Measurements from ENCODE around the gene APBB2. TPM values are rescaled to one million over a fixed set of nuclear protein-coding genes. Genes with fewer than 3 reads are reported as not detected.

APBB2 gene
- total and polyA plus RNA-seq, 2 of the 4 experiments (the other 2 are of a cell fraction), result 47.9 to 75.5 TPM

- H3K79me1 ChIP-seq (ENCODE audit: low read depth in 1 of 2, low read length in 2 of 2), result peaks cover 29 to 49% of the 10 kb centered on the region in 2 experiments; a peak in 3 of 4 replicates
- H3K23ac ChIP-seq (ENCODE audit: low read depth, low read length), result no peak overlapping the region
- no peak overlapping the region for H3K56ac ChIP-seq (ENCODE audit: extremely low read depth, insufficient read depth, low read length)
- H4K5ac ChIP-seq (ENCODE audit: low read depth, low read length), result no peak overlapping the region
- H2BK20ac ChIP-seq (ENCODE audit: low read depth, low read length), result no peak overlapping the region
- no peak overlapping the region; the same call in 1 of the 2 replicates for H3K18ac ChIP-seq (ENCODE audit: low read depth, low read length)
- H3K14ac ChIP-seq (replicated peaks; ENCODE audit: low read depth, low read length), result no peak overlapping the region
- no peak overlapping the region for H2AK5ac ChIP-seq (ENCODE audit: low read depth, low read length)
- H3K9me1 ChIP-seq (ENCODE audit: insufficient read depth, low read length), result 0 out of 2 replicates have a peak, but pooled peaks cover 3% of the 10 kb centered on the region
- H2BK15ac ChIP-seq (ENCODE audit: low read depth, low read length), result no peak overlapping the region
- no peak overlapping the region for H3K4me3 ChIP-seq (ENCODE audit: insufficient read depth, low read depth, low read length)
- H3K9ac ChIP-seq (ENCODE audit: low read depth, low read length), result no peak overlapping the region
- TF ChIP-seq NFE2L2 (IDR thresholded peaks at IDR 0.05; ENCODE audit: low read depth, low read length), result no peak
- no peak for TF ChIP-seq SMC3 (IDR thresholded peaks at IDR 0.05; ENCODE audit: low read depth, low read length)
- no peak for TF ChIP-seq CEBPB (IDR thresholded peaks at IDR 0.05; ENCODE audit: low read depth, low read length)
- no peak for TF ChIP-seq RFX5 (IDR thresholded peaks at IDR 0.05; ENCODE audit: low read depth, low read length)
- no peak for TF ChIP-seq RCOR1 (IDR thresholded peaks at IDR 0.05; ENCODE audit: insufficient replicate concordance, low read length)
- TF ChIP-seq, protein P1, sequence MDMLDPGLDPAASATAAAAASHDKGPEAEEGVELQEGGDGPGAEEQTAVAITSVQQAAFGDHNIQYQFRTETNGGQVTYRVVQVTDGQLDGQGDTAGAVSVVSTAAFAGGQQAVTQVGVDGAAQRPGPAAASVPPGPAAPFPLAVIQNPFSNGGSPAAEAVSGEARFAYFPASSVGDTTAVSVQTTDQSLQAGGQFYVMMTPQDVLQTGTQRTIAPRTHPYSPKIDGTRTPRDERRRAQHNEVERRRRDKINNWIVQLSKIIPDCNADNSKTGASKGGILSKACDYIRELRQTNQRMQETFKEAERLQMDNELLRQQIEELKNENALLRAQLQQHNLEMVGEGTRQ (IDR thresholded peaks at IDR 0.05; ENCODE audit: low read depth, low read length), result no peak
- TF ChIP-seq MXI1 (IDR thresholded peaks at IDR 0.05; ENCODE audit: borderline replicate concordance, low read depth, low read length), result no peak
- TF ChIP-seq RAD21 (IDR thresholded peaks at IDR 0.05; ENCODE audit: low read length), result no peak
- no peak for TF ChIP-seq FOS (IDR thresholded peaks at IDR 0.05; ENCODE audit: low read depth, low read length)
- TF ChIP-seq CHD1 (IDR thresholded peaks at IDR 0.05; ENCODE audit: low read depth, low read length), result no peak
- TF ChIP-seq, protein P2, sequence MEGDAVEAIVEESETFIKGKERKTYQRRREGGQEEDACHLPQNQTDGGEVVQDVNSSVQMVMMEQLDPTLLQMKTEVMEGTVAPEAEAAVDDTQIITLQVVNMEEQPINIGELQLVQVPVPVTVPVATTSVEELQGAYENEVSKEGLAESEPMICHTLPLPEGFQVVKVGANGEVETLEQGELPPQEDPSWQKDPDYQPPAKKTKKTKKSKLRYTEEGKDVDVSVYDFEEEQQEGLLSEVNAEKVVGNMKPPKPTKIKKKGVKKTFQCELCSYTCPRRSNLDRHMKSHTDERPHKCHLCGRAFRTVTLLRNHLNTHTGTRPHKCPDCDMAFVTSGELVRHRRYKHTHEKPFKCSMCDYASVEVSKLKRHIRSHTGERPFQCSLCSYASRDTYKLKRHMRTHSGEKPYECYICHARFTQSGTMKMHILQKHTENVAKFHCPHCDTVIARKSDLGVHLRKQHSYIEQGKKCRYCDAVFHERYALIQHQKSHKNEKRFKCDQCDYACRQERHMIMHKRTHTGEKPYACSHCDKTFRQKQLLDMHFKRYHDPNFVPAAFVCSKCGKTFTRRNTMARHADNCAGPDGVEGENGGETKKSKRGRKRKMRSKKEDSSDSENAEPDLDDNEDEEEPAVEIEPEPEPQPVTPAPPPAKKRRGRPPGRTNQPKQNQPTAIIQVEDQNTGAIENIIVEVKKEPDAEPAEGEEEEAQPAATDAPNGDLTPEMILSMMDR (conservative IDR thresholded peaks at IDR 0.05; ENCODE audit: low read depth, low read length), result no peak
- no peak for TF ChIP-seq POLR2A (IDR thresholded peaks at IDR 0.05; ENCODE audit: low read depth, low read length)
- no peak overlapping the region for H2BK120ac ChIP-seq (ENCODE audit: low read depth, low read length)
- BruUV-seq (replicated peaks), result no TSS peak
- no peak overlapping the region; the same call in 1 of the 2 replicates for H4K91ac ChIP-seq (ENCODE audit: insufficient read depth, low read depth, low read length)
- ChIA-PET CTCF (no interaction called here), POLR2A (ENCODE audit: unreplicated experiment) (no interaction called here)
- H4K20me1 ChIP-seq (ENCODE audit: insufficient read depth, low read length), result peaks cover 10% of the 10 kb centered on the region; the same call in 1 of the 2 replicates
- no peak overlapping the region for H3K4me2 ChIP-seq (ENCODE audit: low read depth, low read length)
- H2BK5ac ChIP-seq (ENCODE audit: low read depth, low read length, poor library complexity, severe bottlenecking), result no peak overlapping the region
- no peak overlapping the region for H3K27ac ChIP-seq (ENCODE audit: insufficient read depth, low read length)
- in situ Hi-C loops (cut with MboI; ENCODE audit: low sequenced_read_pairs), result no loop called here
- dilution Hi-C loops (cut with HindIII; ENCODE audit: low sequenced_read_pairs, unreplicated experiment), result no loop called here
- intact Hi-C loops (cut with micrococcal nuclease), result no loop called here
- H3K27me3 ChIP-seq (ENCODE audit: control insufficient read depth, insufficient read depth, low read length), result no peaks in the 10 kb centered on the region
- H3K9me3 ChIP-seq (ENCODE audit: control insufficient read depth, insufficient read depth, low read length), result no peaks in the 10 kb centered on the region
- H2AK9ac ChIP-seq (replicated peaks; ENCODE audit: low read depth, low read length, poor library complexity), result no peak overlapping the region
- no peaks in the 10 kb centered on the region for H3K36me3 ChIP-seq (ENCODE audit: control insufficient read depth, insufficient read depth, low read length)
- ATAC-seq (ENCODE audit: low read depth) (no peak), DNase-seq (no peak)
- H3K4ac ChIP-seq (ENCODE audit: low read depth, low read length), result no peak overlapping the region
- WGBS, 2 experiments (ENCODE audit: extremely low coverage in 2 of 2, insufficient read length in 1 of 2), result no CpG with 5 or more reads among the region's 1 CpG
- H4K8ac ChIP-seq (ENCODE audit: low read depth in 2 of 2, low read length in 2 of 2), result no peak overlapping the region
- peaks cover 10% of the 10 kb centered on the region for H3K4me1 ChIP-seq (ENCODE audit: control insufficient read depth, insufficient read depth, low read length)
- no peak overlapping the region for H2AFZ ChIP-seq (replicated peaks; ENCODE audit: low read length, poor library complexity)
Measured at GRCh38 chr4:41129128-41129754, 85.1 kb downstream of the APBB2 start.

All from IMR-90 (cell line).